H9 (cell line): Measurements from ENCODE around the gene RIIAD1. TPM values are rescaled to one million over a fixed set of nuclear protein-coding genes. Genes with fewer than 3 reads are reported as not detected.

Experiments
- DNase-seq: peaks from one replicate; pipeline ENCODE4 v3.0.0-alpha.2; 2017
- H2AFZ ChIP-seq: one replicate; pipeline ENCODE4 v1.6.1; 2013; ENCODE audit warnings: mild to moderate bottlenecking, low read length, control low read depth, moderate library complexity
- H2AK5ac ChIP-seq: 2 replicates; pipeline ENCODE4 v1.6.1; 2013; ENCODE audit warnings: low read length, control low read depth, mixed read lengths; ENCODE audit not compliant: insufficient read length
- H2BK120ac ChIP-seq: one replicate; pipeline ENCODE4 v1.6.1; 2013; ENCODE audit warnings: low read depth, mild to moderate bottlenecking, low read length, control low read depth, inconsistent platforms; ENCODE audit not compliant: poor library complexity, severe bottlenecking
- H2BK12ac ChIP-seq: 2 replicates; pipeline ENCODE4 v1.6.1; 2013; ENCODE audit warnings: low read length, control low read depth, mixed read lengths, low read depth; ENCODE audit not compliant: insufficient read length
- H2BK15ac ChIP-seq: 2 replicates; pipeline ENCODE4 v1.6.1; 2013; ENCODE audit warnings: low read depth, low read length, control low read depth
- H2BK20ac ChIP-seq: one replicate; pipeline ENCODE4 v1.6.1; 2013; ENCODE audit warnings: low read depth, mild to moderate bottlenecking, low read length, control low read depth, inconsistent platforms; ENCODE audit not compliant: poor library complexity, severe bottlenecking
- H2BK5ac ChIP-seq: 2 replicates; pipeline ENCODE4 v1.6.1; 2013; ENCODE audit warnings: low read length, control low read depth, mixed read lengths; ENCODE audit not compliant: insufficient read length
- H3K14ac ChIP-seq: 2 replicates; pipeline ENCODE4 v1.6.1; 2013; ENCODE audit warnings: low read length, control low read depth; ENCODE audit not compliant: insufficient read depth
- H3K18ac ChIP-seq: 2 replicates; pipeline ENCODE4 v1.6.1; 2013; ENCODE audit warnings: low read depth, mild to moderate bottlenecking, mixed read lengths, low read length, control low read depth; ENCODE audit not compliant: insufficient read length
- H3K23ac ChIP-seq: 2 replicates; pipeline ENCODE4 v1.6.1; 2013; ENCODE audit warnings: low read length, control low read depth, mixed read lengths, low read depth; ENCODE audit not compliant: insufficient read length
- H3K23me2 ChIP-seq: 2 replicates; pipeline ENCODE4 v1.6.1; 2013; ENCODE audit warnings: low read depth, mild to moderate bottlenecking, mixed read lengths, low read length, control low read depth; ENCODE audit not compliant: insufficient read length, poor library complexity, severe bottlenecking
- H3K27ac ChIP-seq: 2 replicates; pipeline ENCODE4 v1.5.1; 2013; ENCODE audit warnings: low read length, control low read depth, mixed read lengths, low read depth; ENCODE audit not compliant: insufficient read length
- H3K27me3 ChIP-seq: 2 replicates; pipeline ENCODE4 v1.6.1; 2013; ENCODE audit warnings: low read length, control low read depth, inconsistent platforms; ENCODE audit not compliant: insufficient read depth
- H3K4ac ChIP-seq: 2 replicates; pipeline ENCODE4 v1.6.1; 2013; ENCODE audit warnings: low read depth, mild to moderate bottlenecking, control low read depth, inconsistent platforms, low read length, moderate library complexity
- H3K4me1 ChIP-seq: 2 replicates; pipeline ENCODE4 v1.6.1; 2013; ENCODE audit warnings: low read length, control low read depth, inconsistent platforms; ENCODE audit not compliant: insufficient read depth
- H3K4me2 ChIP-seq: 2 replicates; pipeline ENCODE4 v1.6.1; 2013; ENCODE audit warnings: low read length, control low read depth, mixed read lengths; ENCODE audit not compliant: insufficient read length, insufficient read depth
- H3K56ac ChIP-seq: 2 replicates; pipeline ENCODE4 v1.6.1; 2013; ENCODE audit warnings: low read depth, mild to moderate bottlenecking, mixed read lengths, low read length, control low read depth; ENCODE audit not compliant: insufficient read length
- H3K79me1 ChIP-seq: 2 replicates; pipeline ENCODE4 v1.6.1; 2013; ENCODE audit warnings: low read depth, mild to moderate bottlenecking, moderate library complexity, low read length, control low read depth, inconsistent platforms; ENCODE audit not compliant: insufficient read depth, poor library complexity, severe bottlenecking
- H3K79me2 ChIP-seq: 2 replicates; pipeline ENCODE4 v1.6.1; 2013; ENCODE audit warnings: low read length, control low read depth, inconsistent platforms; ENCODE audit not compliant: insufficient read depth
- H3K9ac ChIP-seq: 2 replicates; pipeline ENCODE4 v1.6.1; 2013; ENCODE audit warnings: low read length, control low read depth, mixed read lengths; ENCODE audit not compliant: insufficient read length; ENCODE audit errors: extremely low read depth
- H3K9me3 ChIP-seq: one replicate; pipeline ENCODE4 v1.6.1; 2013; ENCODE audit warnings: low read depth, low read length, inconsistent platforms; ENCODE audit not compliant: control insufficient read depth
- H3T11ph ChIP-seq: one replicate; pipeline ENCODE4 v1.6.1; 2013; ENCODE audit warnings: mild to moderate bottlenecking, low read length, control low read depth, inconsistent platforms
- H4K20me1 ChIP-seq: one replicate; pipeline ENCODE4 v1.6.1; 2013; ENCODE audit not compliant: control insufficient read depth, insufficient read length, insufficient read depth
- H4K5ac ChIP-seq: 2 replicates; pipeline ENCODE4 v1.6.1; 2013; ENCODE audit warnings: low read depth, mild to moderate bottlenecking, mixed read lengths, low read length, control low read depth; ENCODE audit not compliant: insufficient read length
- H4K8ac ChIP-seq: replicated peaks from 2 replicates; pipeline ENCODE4 v1.6.1; 2013; ENCODE audit warnings: low read length, control low read depth, mixed read lengths, low read depth; ENCODE audit not compliant: insufficient read length
- H4K91ac ChIP-seq: 2 replicates; pipeline ENCODE4 v1.6.1; 2013; ENCODE audit warnings: low read depth, mild to moderate bottlenecking, moderate library complexity, mixed read lengths, low read length, control low read depth; ENCODE audit not compliant: insufficient read length
- H3K27ac Mint-ChIP-seq, 3 experiments: 2 replicates in 2 of 3; 3 replicates in 1 of 3; pipeline ENCODE4 v1.8.0; 2020 to 2021; ENCODE audit warnings: mixed read lengths in 3 of 3, mild to moderate bottlenecking in 1 of 3, moderate library complexity in 1 of 3
- H3K27me3 Mint-ChIP-seq: 2 replicates; pipeline ENCODE4 v1.8.0; 2021; ENCODE audit warnings: low read depth, mild to moderate bottlenecking, moderate library complexity, mixed read lengths
- H3K36me3 Mint-ChIP-seq, 3 experiments: 2 replicates in 2 of 3; 3 replicates in 1 of 3; pipeline ENCODE4 v1.8.0; 2020 to 2021; ENCODE audit warnings: low read depth in 3 of 3, mixed read lengths in 3 of 3; ENCODE audit not compliant: insufficient read depth in 1 of 3
- H3K4me1 Mint-ChIP-seq, 2 experiments: 2 replicates each; pipeline ENCODE4 v1.8.0; 2020; ENCODE audit warnings: mixed read lengths in 2 of 2
- H3K4me3 Mint-ChIP-seq, 2 experiments: 2 replicates in 1 of 2; 3 replicates in 1 of 2; pipeline ENCODE4 v1.8.0; 2020 to 2021; ENCODE audit warnings: mild to moderate bottlenecking in 2 of 2, mixed read lengths in 2 of 2, moderate library complexity in 1 of 2
- H3K9me3 Mint-ChIP-seq, 2 experiments: 2 replicates in 1 of 2; 3 replicates in 1 of 2; pipeline ENCODE4 v1.8.0; 2020; ENCODE audit warnings: mild to moderate bottlenecking in 2 of 2, mixed read lengths in 2 of 2, moderate library complexity in 1 of 2
- WGBS: extraction: QIAGEN DNeasy Blood & Tissue Kit; methylation state at CpG from one replicate; pipeline ENCODE4 v1.1.7; 2013; ENCODE audit warnings: missing lambda C conversion rate, low lambda C conversion rate, mixed read lengths; ENCODE audit not compliant: insufficient read length; ENCODE audit errors: extremely low coverage; 5-methylcytosine and 5-hydroxymethylcytosine counted together
- total RNA-seq: library from RNA; stranded (reverse); gene quantifications from 2 replicates; pipeline ENCODE4 v1.2.1, GENCODE V29; 2021
- TF ChIP-seq, protein P1 (sequence below): fragments of 200-600 bp; sonication (generic); conservative IDR thresholded peaks from 3 replicates; pipeline ENCODE4 v1.8.0; 2021; ENCODE audit warnings: antibody characterized with exemption, mild to moderate bottlenecking

Gene RIIAD1
- total RNA-seq, 1 experiment from 2014 or later, result 1.4 TPM

DNA sequence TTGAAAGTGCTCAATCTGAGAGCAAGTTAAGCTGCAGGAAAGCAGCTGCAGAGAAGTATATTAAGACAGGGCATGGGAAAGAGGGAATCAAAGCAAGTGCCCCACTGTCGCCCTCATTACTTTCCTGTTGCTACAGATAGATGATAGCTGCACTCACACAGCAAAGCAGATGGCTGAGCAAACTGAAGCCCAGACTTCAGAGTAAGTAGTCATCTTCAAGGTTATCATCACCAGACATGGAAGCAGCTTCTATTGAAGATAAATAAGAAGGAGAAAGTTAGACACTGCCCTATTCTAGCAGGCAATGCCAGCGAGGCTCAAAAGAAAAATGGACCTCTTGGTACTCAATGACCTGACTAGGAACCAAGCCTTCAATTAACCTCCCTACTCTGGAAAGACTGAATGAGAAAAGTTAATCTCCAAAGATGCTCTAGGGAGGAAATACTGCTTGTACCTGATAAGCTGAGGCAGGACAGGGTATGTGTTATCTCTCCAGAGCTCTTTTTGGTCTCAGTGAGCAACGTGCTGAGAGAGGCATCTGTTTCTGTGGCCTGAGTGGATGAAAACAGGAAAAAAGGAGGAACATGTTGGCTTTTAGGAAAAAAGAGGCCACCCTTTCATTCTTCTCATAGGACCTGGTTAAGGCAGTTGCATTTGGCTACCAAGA is 53.1 kb downstream of the RIIAD1 start:
- no peak for DNase-seq
- Histone ChIP-seq H3K79me1 (no peaks in the 10 kb centered on the region), H2BK15ac (no peak overlapping the region), H3K23ac (no peak overlapping the region), H4K91ac (no peak overlapping the region), H3K4ac (no peak overlapping the region), H3K4me2 (no peak overlapping the region), H3K56ac (no peak overlapping the region), H2BK120ac (no peak overlapping the region), H3K27ac (no peak overlapping the region), H4K20me1 (no peaks in the 10 kb centered on the region), H3K27me3 (no peaks in the 10 kb centered on the region), H2BK5ac (no peak overlapping the region), H2BK12ac (no peak overlapping the region), H3K4me1 (no peaks in the 10 kb centered on the region), H3K18ac (no peak overlapping the region), H3K23me2 (no peaks in the 10 kb centered on the region), H4K5ac (no peak overlapping the region), H4K8ac (no peak overlapping the region), H2AK5ac (no peak overlapping the region), H3K9ac (no peak overlapping the region), H3K79me2 (no peaks in the 10 kb centered on the region), H2AFZ (no peak overlapping the region), H2BK20ac (no peak overlapping the region), H3K14ac (no peak overlapping the region), H3K9me3 (no peaks in the 10 kb centered on the region), H3T11ph (no peak overlapping the region)
- Mint-ChIP-seq H3K36me3 (peaks cover 10 to 52% (median 33%) of the 10 kb centered on the region in 3 experiments; a peak in 6 of 7 replicates), H3K27me3 (no peaks in the 10 kb centered on the region; the same call in none of the 2 replicates), H3K4me1 (no peaks in the 10 kb centered on the region), H3K9me3 (peaks cover 4 to 8% of the 10 kb centered on the region in 2 experiments; a peak in 3 of 5 replicates), H3K4me3 (no peak overlapping the region), H3K27ac (no peak overlapping the region)
- no CpG with 5 or more reads among the region's 3 CpGs for WGBS
- TF ChIP-seq, protein P1, sequence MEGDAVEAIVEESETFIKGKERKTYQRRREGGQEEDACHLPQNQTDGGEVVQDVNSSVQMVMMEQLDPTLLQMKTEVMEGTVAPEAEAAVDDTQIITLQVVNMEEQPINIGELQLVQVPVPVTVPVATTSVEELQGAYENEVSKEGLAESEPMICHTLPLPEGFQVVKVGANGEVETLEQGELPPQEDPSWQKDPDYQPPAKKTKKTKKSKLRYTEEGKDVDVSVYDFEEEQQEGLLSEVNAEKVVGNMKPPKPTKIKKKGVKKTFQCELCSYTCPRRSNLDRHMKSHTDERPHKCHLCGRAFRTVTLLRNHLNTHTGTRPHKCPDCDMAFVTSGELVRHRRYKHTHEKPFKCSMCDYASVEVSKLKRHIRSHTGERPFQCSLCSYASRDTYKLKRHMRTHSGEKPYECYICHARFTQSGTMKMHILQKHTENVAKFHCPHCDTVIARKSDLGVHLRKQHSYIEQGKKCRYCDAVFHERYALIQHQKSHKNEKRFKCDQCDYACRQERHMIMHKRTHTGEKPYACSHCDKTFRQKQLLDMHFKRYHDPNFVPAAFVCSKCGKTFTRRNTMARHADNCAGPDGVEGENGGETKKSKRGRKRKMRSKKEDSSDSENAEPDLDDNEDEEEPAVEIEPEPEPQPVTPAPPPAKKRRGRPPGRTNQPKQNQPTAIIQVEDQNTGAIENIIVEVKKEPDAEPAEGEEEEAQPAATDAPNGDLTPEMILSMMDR, result no peak
